GM12872 (cell line): Measurements from ENCODE around the gene CCDC80.

Experiments used
- TF ChIP-seq, protein P1 (sequence below): IDR thresholded peaks from 3 replicates; pipeline ENCODE4 v1.5.1; 2011; ENCODE audit warnings: low read depth, mild to moderate bottlenecking, low read length, moderate library complexity; ENCODE audit not compliant: insufficient read depth

CCDC80 gene

DNA sequence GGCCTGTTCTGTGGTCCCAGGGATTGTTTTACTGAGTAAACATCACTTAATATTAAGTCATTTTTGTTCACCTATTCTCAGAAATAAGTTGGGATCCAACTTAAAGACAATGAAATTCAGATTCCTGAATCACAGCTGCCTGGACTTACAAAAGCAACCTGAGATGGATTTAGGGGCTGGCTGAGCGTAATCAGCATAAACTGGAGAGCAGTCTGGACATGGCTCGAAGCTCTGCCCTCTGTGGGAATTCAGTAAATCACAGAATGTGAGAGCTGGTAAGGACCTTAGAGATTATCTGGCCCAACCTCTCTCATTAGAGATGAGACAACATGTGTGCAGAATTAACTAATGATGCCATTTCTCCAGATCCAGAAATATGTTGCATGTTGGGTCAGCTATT, 23.7 kb downstream of the CCDC80 start:
- TF ChIP-seq, protein P1, sequence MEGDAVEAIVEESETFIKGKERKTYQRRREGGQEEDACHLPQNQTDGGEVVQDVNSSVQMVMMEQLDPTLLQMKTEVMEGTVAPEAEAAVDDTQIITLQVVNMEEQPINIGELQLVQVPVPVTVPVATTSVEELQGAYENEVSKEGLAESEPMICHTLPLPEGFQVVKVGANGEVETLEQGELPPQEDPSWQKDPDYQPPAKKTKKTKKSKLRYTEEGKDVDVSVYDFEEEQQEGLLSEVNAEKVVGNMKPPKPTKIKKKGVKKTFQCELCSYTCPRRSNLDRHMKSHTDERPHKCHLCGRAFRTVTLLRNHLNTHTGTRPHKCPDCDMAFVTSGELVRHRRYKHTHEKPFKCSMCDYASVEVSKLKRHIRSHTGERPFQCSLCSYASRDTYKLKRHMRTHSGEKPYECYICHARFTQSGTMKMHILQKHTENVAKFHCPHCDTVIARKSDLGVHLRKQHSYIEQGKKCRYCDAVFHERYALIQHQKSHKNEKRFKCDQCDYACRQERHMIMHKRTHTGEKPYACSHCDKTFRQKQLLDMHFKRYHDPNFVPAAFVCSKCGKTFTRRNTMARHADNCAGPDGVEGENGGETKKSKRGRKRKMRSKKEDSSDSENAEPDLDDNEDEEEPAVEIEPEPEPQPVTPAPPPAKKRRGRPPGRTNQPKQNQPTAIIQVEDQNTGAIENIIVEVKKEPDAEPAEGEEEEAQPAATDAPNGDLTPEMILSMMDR: no peak

DNA sequence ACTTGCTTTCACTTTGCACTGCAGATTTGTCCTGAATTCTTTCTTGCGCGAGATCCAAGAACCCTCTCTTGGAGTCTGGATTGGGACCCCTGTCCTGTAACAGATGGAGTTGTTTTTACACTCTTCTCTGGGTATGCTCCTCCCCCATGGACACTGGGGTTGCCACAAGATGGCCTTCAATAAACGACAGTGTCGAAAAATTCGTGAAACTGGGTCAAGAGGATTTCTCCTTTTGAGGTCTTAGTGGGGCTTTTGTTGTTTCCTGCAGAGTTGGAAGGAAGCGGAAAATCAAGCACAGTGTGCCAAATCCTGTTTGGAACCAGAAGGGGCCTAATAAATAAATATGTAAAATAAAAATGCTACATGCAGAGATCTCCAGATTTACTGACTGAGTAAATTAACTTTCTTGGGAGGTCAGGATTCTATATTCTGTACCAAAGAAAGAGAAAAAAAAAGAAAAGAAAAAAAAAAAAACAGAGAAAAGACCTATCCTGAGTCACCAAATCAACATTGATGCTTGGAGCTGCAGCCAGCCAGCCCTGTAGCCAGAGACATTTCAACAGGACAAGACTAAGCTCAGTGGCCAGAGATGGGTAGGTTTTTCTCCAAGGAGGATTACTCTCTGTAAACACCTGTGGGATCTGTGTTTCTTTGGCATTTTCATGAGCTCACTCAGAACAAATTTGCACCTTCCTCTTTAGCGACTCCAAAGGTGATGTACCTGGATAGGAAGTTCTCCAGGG, 24.8 kb downstream of the CCDC80 start:
- TF ChIP-seq, protein P1: no peak

DNA sequence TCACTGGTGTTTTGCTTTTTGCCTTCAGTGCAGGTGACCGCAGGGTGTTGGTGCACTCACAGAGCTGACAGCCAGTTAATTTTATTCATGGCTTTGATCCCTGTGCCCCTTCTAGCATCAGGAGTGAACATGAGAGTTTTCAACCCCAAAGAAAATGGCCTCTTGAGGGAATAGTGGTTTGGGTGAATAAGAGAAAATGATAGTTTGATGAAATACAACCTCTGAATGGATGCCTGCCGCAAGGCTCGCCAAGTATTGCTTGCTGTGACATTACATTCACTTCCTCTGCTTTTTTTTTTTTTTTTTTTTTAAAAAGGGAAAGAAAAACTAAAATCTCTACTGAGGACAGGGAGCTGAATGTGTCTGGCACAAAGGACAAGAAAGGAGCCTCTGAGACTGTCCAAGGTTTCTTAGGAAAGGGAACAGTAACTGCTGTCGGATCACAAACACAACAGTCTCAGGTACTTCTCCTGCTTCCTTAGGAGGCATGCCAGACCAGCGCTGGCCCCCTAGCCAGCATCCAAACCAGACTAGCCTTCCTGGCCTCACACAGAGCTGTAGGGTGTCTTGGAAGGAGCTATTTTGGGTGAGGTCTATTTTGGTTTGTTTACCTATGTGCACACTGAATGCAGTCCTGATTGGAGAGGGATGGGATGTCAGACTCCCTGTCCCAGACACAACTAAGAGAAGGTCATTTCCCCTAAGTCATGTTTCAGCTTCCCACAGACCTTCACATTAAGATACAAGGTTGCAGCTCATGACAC, 29.0 kb downstream of the CCDC80 start:
- TF ChIP-seq, protein P1: no peak

DNA sequence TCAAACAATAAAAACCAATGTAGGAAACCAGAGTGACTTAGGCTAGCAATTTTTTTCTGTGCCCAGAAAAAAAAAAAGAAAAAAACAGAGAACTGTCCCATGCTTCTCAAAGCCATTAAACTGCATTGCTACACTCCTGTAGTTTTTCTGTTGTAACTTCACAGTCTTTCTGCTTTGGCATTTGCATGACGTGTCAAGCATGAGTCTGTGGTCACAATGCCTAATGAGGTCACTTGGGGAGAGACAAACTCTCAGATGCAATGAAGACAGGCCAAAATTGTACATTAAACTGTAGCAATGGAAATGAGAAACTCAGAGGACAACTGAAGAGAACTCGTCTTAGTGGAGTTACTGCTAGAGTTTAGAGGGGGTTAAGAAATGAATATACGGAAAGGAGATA, 30.8 kb downstream of the CCDC80 start:
- TF ChIP-seq, protein P1: no peak

DNA sequence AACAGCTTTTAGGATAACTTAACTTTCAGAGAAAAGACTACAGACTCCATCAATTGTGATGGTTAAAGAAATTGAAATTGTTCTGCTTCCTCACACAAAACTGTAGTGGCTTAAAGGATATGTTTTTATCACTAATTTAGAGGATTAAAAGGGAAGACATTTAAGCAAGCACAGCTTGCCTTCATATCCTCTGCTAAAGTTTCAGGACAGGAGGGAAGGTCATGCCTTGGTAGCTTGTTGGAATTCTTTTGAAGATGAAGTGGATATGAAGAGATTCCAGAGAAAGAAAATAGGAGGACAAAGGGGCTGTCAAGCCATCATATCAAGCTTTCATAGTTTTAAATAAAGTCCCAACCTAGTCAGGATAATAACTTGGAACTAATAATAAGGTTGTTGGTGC, 33.1 kb downstream of the CCDC80 start:
- TF ChIP-seq, protein P1: no peak

DNA sequence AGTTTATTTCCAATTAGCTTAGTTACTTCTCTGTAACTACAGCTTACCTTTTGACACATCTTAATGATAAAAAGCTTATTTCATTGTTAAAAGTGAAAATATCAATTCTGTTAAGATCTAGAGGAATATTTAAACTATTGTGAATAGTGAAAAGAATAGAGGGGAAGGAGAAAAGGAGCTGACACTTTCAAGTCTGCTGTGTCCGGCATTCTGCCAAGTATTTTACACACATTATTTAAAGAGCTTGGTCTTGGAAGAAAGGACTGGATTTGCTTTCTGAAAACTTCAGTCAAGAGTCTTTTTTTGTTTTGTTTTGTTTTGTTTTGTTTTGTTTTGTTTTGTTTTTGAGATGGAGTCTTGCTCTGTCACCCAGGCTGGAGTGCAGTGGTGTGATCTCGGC, 34.8 kb downstream of the CCDC80 start:
- TF ChIP-seq, protein P1: no peak

DNA sequence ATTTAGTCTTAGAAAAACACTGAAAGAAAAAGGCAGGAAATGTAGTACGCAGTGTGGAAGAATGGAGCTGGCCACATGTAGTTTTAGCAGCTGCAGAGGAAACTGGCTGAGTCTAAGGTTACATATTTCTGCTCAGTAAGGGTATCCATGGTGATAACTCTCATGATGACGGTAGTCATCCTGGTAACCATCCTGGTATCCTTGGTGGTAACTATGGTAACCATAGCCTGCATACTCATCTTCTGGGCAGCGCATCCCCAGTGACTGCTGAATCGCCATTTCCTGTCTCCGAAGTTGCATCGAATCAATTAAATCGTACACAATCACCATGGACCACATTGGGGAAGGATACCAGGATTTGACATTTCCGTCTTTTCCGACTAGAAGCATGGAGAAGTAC, 35.7 kb downstream of the CCDC80 start:
- TF ChIP-seq, protein P1: no peak
